K562 treated with DMSO at 1 percent for 4 hours (cell line): Measurements from ENCODE around the gene TMEM109. TPM values are rescaled to one million over a fixed set of nuclear protein-coding genes. Genes with fewer than 3 reads are reported as not detected.

Source experiments
- total RNA-seq: library from RNA; unstranded; fragments of 300-600 nt; gene quantifications from 2 replicates; pipeline ENCODE4 v1.2.3, GENCODE V29; 2022; ENCODE audit not compliant: insufficient read depth

TMEM109 gene
- total RNA-seq, result 48.0 and 52.3 TPM in 2 replicates

DNA sequence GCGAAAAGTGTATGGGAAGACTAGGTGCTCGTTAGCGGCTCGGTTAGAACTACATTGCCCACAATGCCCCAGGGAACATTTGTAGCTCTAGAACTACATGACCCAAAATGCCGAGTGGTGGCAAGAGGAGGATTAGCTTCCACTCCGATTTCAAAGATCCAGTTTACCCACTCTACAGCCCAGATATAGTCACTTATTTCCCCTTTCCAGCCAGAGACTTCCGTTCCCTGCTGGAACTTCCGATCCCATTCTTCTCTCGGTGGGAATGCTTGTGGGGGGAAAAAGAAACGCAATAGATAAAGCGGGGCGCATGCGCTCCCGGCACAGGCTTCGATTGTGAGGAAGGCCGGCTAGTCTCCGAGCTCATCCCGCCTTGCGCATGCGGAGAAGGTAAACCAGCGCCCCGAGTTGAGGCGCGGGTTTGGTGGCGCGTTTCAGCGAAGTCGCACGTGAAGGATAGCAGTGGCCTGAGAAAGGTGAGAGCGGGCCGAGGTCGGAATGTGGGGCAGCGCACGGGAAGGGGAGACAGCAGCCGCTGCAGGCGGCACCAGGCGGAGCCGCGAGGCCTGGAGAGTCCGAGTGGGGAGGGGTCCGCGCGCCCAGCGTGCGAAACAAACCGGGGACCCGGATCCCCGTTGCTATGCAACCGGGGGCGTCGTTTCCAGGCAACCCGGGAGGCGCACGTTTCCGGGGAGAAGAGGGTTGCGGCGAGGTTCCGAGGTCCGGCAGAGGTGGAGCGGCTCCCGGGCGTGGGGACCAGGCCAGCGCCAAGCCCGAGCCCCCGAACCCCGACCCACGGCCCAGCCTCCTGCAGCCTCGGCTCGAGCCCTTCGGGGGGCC, at the start of gene TMEM109:
Gene TMEM109, plus strand, starts transcription at position 366 of the 840 bp plus-strand sequence. CDS start 5,536 bp downstream, outside the sequence.

DNA sequence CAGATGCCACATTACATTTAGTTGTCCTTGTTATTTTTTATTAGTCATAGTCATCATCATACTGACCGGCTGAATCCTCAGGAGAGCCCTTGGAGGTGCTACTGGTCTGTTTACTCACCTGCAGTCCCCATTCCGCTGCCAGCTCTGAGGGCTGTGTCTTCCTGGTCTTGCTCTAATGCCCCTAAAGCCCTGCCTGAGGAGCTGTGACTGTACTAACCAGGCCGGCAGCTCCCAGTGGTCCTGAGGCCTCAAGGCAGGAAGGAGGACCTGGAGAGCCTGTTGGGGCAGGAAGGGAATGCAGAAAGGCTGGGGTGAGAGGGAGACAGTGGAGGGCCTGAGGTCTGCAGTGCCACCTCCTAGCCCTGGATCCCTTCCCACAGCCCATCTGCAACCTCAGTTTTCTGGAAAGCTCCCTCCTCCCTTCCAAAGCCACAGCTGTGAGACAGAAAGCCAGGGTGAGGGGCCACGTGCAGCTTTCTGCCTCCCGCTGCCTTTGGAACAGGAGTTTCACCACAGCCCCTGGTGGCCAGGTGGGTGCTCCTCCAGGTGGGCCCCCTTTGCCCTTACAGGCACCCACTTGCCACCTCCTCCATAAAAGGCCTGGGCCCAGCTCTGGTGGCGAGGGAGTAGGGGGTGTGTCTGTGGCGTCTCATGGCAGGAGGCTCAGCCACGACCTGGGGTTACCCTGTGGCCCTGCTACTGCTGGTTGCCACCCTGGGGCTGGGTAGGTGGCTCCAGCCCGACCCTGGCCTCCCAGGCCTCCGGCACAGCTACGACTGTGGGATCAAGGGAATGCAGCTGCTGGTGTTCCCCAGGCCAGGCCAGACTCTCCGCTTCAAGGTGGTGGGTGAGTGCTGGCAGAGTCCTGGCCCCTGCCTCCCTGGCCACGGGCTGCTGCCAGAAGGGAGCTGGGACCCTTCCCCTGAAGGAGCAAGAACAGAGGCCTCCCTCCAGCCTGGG, 46.8 kb upstream of the TMEM109 start, which contains the start of gene ZP1:
Gene ZP1, plus strand, starts transcription at position 632 of the 960 bp plus-strand sequence. Its CDS starts 20 bp downstream, at position 652.

GRCh38 chr11:60906132-60906972, 7.6 kb upstream of the TMEM109 start, which contains the start of gene PRPF19:
Gene PRPF19 (minus strand): TSS chr11:60906585. CDS start chr11:60906382, 203 bp downstream.

DNA sequence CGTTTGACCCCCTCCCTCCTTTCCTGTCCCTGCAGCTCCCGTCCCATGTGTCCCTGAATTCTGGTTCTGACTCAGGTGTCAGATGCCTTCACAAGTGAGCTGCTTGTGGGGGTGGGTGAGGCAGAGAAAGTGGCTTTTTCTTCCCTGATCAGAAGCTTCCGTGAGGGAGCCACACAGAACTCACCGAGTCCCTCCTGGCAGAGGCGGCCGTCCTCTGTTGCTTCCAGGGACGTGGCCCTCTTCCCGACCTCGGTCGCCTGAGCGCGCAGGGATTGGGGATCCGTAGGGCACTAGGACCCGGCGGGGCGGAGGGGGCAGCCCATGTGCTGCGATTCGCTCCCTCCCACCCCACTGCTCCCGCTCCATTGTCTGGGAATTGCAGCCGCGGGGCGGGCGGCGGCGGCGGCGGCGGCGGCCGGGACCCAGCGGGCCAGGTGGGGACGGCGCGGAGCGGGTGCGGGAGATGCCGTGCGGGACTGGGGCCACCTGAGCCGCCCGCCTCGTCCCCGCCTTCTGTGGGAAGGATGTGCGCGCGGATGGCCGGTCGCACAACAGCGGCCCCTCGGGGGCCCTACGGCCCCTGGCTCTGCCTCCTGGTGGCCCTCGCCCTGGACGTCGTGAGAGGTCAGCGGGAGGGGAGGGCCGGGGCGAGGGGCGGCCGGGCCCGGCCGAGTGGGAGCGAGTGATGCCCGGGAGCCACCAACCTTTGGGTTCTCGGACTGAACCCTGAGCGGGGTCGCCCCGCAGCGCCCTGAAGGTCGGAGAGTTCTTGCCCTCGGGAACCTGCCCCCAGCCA, 10.3 kb downstream of the TMEM109 start, which contains the start of gene TMEM132A:
Gene TMEM132A, plus strand, starts transcription at position 351 of the 796 bp plus-strand sequence. Its CDS starts 174 bp downstream, at position 525.

GRCh38 chr11:60951904-60952741, 38.2 kb downstream of the TMEM109 start, which contains the start of gene SLC15A3:
Gene SLC15A3 (minus strand): TSS chr11:60952176. CDS start chr11:60951551, 625 bp downstream.

GRCh38 chr11:60971520-60971919, 57.6 kb downstream of the TMEM109 start, which contains the start of gene CD6:
Gene CD6 (plus strand): TSS chr11:60971680. CDS start chr11:60971866, 186 bp downstream.

Other genes with a start within 250 kb of the TMEM109 start
- not detected in 2 replicates for gene MS4A8, start 214.5 kb upstream of the TMEM109 start, total RNA-seq
- not detected in 2 replicates for gene MS4A18, start 189.4 kb upstream of the TMEM109 start, total RNA-seq
- not detected in 2 replicates for gene MS4A15, start 157.3 kb upstream of the TMEM109 start, total RNA-seq
- not detected in 2 replicates for gene MS4A10, start 128.8 kb upstream of the TMEM109 start, total RNA-seq
- gene CCDC86, start 72.0 kb upstream of the TMEM109 start, total RNA-seq, result 22.5 and 37.3 TPM in 2 replicates
- gene PTGDR2, start 58.2 kb upstream of the TMEM109 start, total RNA-seq, result 2.7 and 3.5 TPM in 2 replicates
- gene ZP1, start 46.6 kb upstream of the TMEM109 start, total RNA-seq, result not detected in 2 replicates
- gene PRPF19, start 7.6 kb upstream of the TMEM109 start, total RNA-seq, result 144 and 156 TPM in 2 replicates
- 0.15 TPM in 1 of 2 replicates, not detected in the other for gene TMEM132A, start 10.3 kb downstream of the TMEM109 start, total RNA-seq
- not detected in 2 replicates for gene SLC15A3, start 38.0 kb downstream of the TMEM109 start, total RNA-seq
- not detected in 2 replicates for gene CD6, start 57.5 kb downstream of the TMEM109 start, total RNA-seq
- not detected in 2 replicates for gene CD5, start 188.3 kb downstream of the TMEM109 start, total RNA-seq
- 19.2 and 24.1 TPM in 2 replicates for gene VPS37C, start 247.3 kb downstream of the TMEM109 start, total RNA-seq